OCI-LY1 (cell line): ENCODE results near the gene NFYC.

ENCODE experiments used
- EZH2 ChIP-seq: fragments of 200-600 bp; sonication (generic), shearing (Covaris generic); IDR thresholded peaks from 2 replicates; pipeline ENCODE4 v1.8.0; 2017; ENCODE audit warnings: borderline replicate concordance, mixed run types, mild to moderate bottlenecking, antibody characterized with exemption, low read length, moderate library complexity, mixed read lengths
- TF ChIP-seq, protein P1 (sequence below): fragments of 200-600 bp; sonication (generic), shearing (Covaris generic); IDR thresholded peaks from 2 replicates; pipeline ENCODE4 v1.5.1; 2017; ENCODE audit warnings: mild to moderate bottlenecking, antibody characterized with exemption, low read length, moderate library complexity, mixed read lengths

- TF ChIP-seq, protein P1, sequence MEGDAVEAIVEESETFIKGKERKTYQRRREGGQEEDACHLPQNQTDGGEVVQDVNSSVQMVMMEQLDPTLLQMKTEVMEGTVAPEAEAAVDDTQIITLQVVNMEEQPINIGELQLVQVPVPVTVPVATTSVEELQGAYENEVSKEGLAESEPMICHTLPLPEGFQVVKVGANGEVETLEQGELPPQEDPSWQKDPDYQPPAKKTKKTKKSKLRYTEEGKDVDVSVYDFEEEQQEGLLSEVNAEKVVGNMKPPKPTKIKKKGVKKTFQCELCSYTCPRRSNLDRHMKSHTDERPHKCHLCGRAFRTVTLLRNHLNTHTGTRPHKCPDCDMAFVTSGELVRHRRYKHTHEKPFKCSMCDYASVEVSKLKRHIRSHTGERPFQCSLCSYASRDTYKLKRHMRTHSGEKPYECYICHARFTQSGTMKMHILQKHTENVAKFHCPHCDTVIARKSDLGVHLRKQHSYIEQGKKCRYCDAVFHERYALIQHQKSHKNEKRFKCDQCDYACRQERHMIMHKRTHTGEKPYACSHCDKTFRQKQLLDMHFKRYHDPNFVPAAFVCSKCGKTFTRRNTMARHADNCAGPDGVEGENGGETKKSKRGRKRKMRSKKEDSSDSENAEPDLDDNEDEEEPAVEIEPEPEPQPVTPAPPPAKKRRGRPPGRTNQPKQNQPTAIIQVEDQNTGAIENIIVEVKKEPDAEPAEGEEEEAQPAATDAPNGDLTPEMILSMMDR, result no peak
- TF ChIP-seq EZH2, result no peak
Measured at GRCh38 chr1:40689737-40690136, 1.8 kb upstream of the NFYC start.
